Adrenal gland (tissue), 12 donors: ENCODE data around the gene RAPGEF2. TPM values are rescaled to one million over a fixed set of nuclear protein-coding genes. Genes with fewer than 3 reads are reported as not detected.
"Not testable (repeated sequence)": the region's sequence is repeated elsewhere in the genome, so short reads cannot be mapped to it uniquely, and the experiment has no call there.

Experiments used
- DNase-seq, 7 donors: peaks; one replicate each; pipeline ENCODE4 v3.0.0-alpha.2; 2019 to 2020
- H3K27ac ChIP-seq, 5 donors: fragments of 200-600 bp; sonication (generic) in 4 of 5; 1 replicate in 3 of 5; 2 replicates in 2 of 5; pipeline versions ENCODE4 v1.5.1 to v1.8.0; 2016 to 2020; ENCODE audit warnings: mild to moderate bottlenecking in 1 of 5
- H3K27me3 ChIP-seq: fragments of 200-600 bp; 2 replicates; pipeline ENCODE4 v1.8.0; 2021
- H3K36me3 ChIP-seq, 2 donors: fragments of 200-600 bp; replicated peaks in 1 of 2; 1 replicate in 1 of 2; 2 replicates in 1 of 2; pipeline versions ENCODE4 v1.5.1 to v1.8.0; 2018 to 2022
- H3K4me1 ChIP-seq, 2 donors: fragments of 200-600 bp; replicated peaks in 1 of 2; 1 replicate in 1 of 2; 2 replicates in 1 of 2; pipeline versions ENCODE4 v1.5.1 to v1.8.0; 2018 to 2021
- H3K4me3 ChIP-seq, 4 donors: fragments of 200-600 bp; sonication (generic) in 3 of 4; one replicate each; pipeline ENCODE4 v1.5.1; 2016 to 2018
- H3K9me3 ChIP-seq, 3 donors: fragments of 200-600 bp; sonication (generic) in 1 of 3; replicated peaks in 1 of 3; 1 replicate in 2 of 3; 2 replicates in 1 of 3; pipeline versions ENCODE4 v1.5.1 to v1.8.0; 2016 to 2021
- POLR2A ChIP-seq, 2 donors: fragments of 450-650 bp; IDR thresholded peaks; one replicate each; pipeline ENCODE4 v1.6.1; 2017; ENCODE audit warnings: antibody characterized with exemption in 2 of 2, mild to moderate bottlenecking in 2 of 2, moderate library complexity in 1 of 2
- WGBS, 4 donors: extraction: QIAGEN DNeasy Blood & Tissue Kit in 2 of 4; methylation state at CpG; one replicate each; pipeline versions ENCODE4 v1.1.5 to v1.1.7; 2013 to 2017; 5-methylcytosine and 5-hydroxymethylcytosine counted together
- intact Hi-C, 2 donors: fragments of 100-400 bp; cut with DNase I; formaldehyde crosslinking; loops; one replicate each; pipeline versions ENCODE4 v1.14.1 to v1.15.0; 2022 to 2023
- polyA plus RNA-seq, 3 donors: library from polyadenylated mRNA; stranded (reverse); fragments of 200-250 nt in 2 of 3; fragments of 350-450 nt in 1 of 3; fragmentation: Illumina TruSeq in 1 of 3; extraction: RNeasy Lipid Tissue Mini Kit (QIAGEN cat#74804) in 1 of 3; gene quantifications; one replicate each; pipeline ENCODE4 v1.2.3, GENCODE V29; 2013 to 2014
- total RNA-seq, 9 donors: library from RNA; depleted of rRNA in 4 of 9; stranded (reverse); fragments of >200 nt in 4 of 9; fragments of 120-200 nt in 1 of 9; fragmentation: NEBNext Ultra II Directional in 1 of 9; extraction: Animal tissue kit (Norgen Biotek cat#: 25700) in 1 of 9; gene quantifications; one replicate each; pipeline versions ENCODE4 v1.1.0 to v1.2.4, GENCODE V29; 2013 to 2023
- TF ChIP-seq, protein P1 (sequence below), 6 experiments: fragments of 450-650 bp in 4 of 6; fragments of 200-600 bp in 2 of 6; sonication (generic) in 1 of 6; IDR thresholded peaks; 1 replicate in 5 of 6; 2 replicates in 1 of 6; pipeline versions ENCODE4 v1.5.1 to v1.8.0; 2016 to 2021; ENCODE audit warnings: antibody characterized with exemption in 6 of 6, mild to moderate bottlenecking in 2 of 6, moderate library complexity in 1 of 6
- donor health status: healthy with polysubstance abuse.
- donor health status: Bipolar disorder and iron deficiency.
- donor health status: DM: yes; HTN: yes; CAD: no.
- donor health status: DM: no; HTN: no; CAD: no.
- donor health status: DM: no; HTN: no; CAD: no.
- donor health status: DM: yes; HTN: yes; CAD: no.

Gene RAPGEF2
- total and polyA plus RNA-seq, 12 donors, result 5.2 to 53.9 (median 25.3) TPM

DNA sequence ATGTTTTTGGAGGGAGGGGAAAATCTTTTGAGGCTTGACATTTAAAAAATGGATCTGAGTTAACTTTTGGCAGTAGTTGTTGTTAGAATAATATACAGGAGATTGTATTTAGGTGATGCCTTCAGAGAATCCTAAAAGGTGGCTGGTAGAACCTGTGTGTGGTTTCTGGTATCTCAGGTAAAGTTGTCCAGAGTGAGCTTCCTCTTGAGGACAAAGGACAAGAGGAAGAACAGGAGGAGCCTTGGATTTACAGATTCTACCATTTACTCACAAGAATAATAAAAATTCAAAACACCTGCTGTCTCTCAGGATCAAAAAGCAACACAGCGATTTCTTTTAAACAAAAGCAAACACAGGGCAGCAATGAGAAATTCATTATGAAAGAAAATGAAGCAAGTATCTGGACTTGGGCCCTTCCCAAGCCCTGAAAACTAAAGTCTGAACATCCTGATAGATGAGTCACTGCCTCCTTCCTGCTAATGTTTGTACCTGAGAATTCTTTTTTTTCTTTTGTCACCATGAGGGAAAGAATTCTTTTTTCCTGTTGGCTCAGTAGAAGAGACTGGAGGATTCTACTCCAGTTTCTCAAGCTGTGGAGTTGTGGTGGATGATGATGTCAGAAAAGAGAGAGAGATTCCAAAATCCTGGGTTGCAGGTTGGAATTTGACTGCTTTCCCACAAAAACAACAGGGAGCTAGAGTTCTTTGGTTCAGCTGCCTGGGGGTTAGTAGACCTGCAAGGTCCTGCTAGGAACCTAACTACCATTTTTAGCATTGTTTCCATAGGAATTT lies 31.5 kb upstream of the RAPGEF2 start:
- 63 to 91% (median 73%) methylated on average over 1 of the region's 1 CpG for WGBS, 4 donors

DNA sequence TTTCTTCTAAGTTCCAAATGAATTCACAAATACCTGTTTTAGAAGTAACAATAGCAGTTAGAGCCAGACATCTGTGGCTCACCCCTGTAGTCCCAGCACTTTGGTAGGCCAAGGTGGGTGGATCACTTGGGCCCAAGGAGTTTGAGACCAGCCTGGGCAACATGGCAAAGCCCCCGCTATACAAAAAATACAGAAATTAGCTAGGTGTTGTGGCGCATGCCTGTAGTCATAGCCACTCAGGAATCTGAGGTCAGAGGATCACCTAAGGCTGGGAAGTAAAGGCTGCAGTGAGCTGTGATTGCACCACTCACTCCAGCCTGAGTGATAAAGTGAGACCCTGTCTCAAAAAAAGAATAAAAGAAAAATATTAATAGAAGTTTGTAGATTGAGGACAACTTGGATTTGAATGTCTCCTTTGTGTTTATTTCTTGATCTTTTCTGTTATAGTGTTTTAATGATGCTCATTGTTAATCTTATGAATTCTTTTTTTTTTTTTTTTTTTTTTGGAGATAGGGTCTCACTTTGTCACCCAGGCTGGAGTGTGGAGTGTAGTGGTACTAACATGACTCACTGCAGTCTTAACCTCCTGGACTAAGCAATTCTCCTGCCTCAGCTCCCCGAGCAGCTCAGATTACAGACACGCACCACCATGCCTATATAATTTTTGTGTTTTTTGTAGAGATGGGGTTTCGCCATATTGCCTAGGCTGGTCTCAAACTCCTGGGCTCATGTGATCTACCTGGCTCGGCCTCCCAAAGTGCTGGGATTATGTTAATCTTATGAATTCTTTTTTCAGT lies 30.7 kb upstream of the RAPGEF2 start:
- Histone ChIP-seq H3K27ac (no peak overlapping the region), H3K27me3 (no peaks in the 10 kb centered on the region), H3K4me3 (no peak overlapping the region), H3K9me3 (no peaks in the 10 kb centered on the region), H3K4me1 (no peaks in the 10 kb centered on the region), H3K36me3 (no peaks in the 10 kb centered on the region)
- WGBS, 4 donors, result 92 to 96% (median 95%) methylated on average over 6 of the region's 6 CpGs
- TF ChIP-seq, protein P1, sequence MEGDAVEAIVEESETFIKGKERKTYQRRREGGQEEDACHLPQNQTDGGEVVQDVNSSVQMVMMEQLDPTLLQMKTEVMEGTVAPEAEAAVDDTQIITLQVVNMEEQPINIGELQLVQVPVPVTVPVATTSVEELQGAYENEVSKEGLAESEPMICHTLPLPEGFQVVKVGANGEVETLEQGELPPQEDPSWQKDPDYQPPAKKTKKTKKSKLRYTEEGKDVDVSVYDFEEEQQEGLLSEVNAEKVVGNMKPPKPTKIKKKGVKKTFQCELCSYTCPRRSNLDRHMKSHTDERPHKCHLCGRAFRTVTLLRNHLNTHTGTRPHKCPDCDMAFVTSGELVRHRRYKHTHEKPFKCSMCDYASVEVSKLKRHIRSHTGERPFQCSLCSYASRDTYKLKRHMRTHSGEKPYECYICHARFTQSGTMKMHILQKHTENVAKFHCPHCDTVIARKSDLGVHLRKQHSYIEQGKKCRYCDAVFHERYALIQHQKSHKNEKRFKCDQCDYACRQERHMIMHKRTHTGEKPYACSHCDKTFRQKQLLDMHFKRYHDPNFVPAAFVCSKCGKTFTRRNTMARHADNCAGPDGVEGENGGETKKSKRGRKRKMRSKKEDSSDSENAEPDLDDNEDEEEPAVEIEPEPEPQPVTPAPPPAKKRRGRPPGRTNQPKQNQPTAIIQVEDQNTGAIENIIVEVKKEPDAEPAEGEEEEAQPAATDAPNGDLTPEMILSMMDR (IDR thresholded peaks at IDR 0.05), result no peak
- no peak for DNase-seq
- intact Hi-C loops, result no loop called here

More for the DNA sequence above, 31.5 kb upstream of the RAPGEF2 start:
- H3K9me3 ChIP-seq, result no peaks in the 10 kb centered on the region
- H3K27me3 ChIP-seq, result no peaks in the 10 kb centered on the region
- TF ChIP-seq, protein P1 (IDR thresholded peaks at IDR 0.05), result no peak
- TF ChIP-seq POLR2A (IDR thresholded peaks at IDR 0.05), result no peak
- H3K4me1 ChIP-seq, result no peaks in the 10 kb centered on the region
- no peaks in the 10 kb centered on the region for H3K36me3 ChIP-seq
- H3K27ac ChIP-seq, result no peak overlapping the region
- H3K4me3 ChIP-seq, result no peak overlapping the region
- no peak for DNase-seq
- intact Hi-C loops, result no loop called here

DNA sequence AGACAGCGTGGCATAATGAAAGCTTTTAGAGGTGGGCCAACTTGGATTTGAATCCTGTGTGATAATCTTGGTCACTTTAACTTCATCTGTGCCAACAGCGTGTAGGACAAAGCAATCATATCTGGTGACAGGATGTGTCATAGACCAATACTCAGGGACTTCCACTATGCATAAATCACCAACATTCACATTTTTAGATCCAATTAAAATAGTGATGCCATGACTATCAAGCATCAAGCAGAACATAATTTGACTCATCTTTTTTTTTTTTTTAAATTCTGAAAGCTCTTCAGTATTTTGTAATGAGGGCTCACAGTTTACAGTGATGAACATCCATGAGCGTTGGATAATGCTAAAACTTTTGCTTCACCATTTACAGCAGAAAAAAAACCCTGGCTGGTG lies 27.3 kb upstream of the RAPGEF2 start:
- no peaks in the 10 kb centered on the region for H3K9me3 ChIP-seq
- WGBS, 4 donors, result 49 to 52% (median 51%) methylated on average over 3 of the region's 3 CpGs
- H3K4me3 ChIP-seq, result no peak overlapping the region
- no peak for TF ChIP-seq POLR2A (IDR thresholded peaks at IDR 0.05)
- TF ChIP-seq, protein P1 (IDR thresholded peaks at IDR 0.05), result no peak
- DNase-seq, result no peak
- H3K36me3 ChIP-seq, result no peaks in the 10 kb centered on the region
- H3K27me3 ChIP-seq, result no peaks in the 10 kb centered on the region
- intact Hi-C loops, result no loop called here
- H3K27ac ChIP-seq, result no peak overlapping the region
- no peaks in the 10 kb centered on the region for H3K4me1 ChIP-seq

GRCh38 chr4:159077018-159077417 lies 25.9 kb upstream of the RAPGEF2 start:
- not testable (repeated sequence) for DNase-seq, H3K4me1 ChIP-seq
- WGBS, 4 donors, result 93 to 97% (median 96%) methylated on average over 13 of the region's 13 CpGs

More at GRCh38 chr4:159077018-159077417, 25.9 kb upstream of the RAPGEF2 start:
- H3K4me3 ChIP-seq, H3K9me3 ChIP-seq, H3K36me3 ChIP-seq, H3K27ac ChIP-seq, H3K27me3 ChIP-seq, intact Hi-C loops: not testable (repeated sequence)
